ENCODE results near the gene PLA1A. TPM values are rescaled to one million over a fixed set of nuclear protein-coding genes. Genes with fewer than 3 reads are reported as not detected.

Gene PLA1A, protein sequence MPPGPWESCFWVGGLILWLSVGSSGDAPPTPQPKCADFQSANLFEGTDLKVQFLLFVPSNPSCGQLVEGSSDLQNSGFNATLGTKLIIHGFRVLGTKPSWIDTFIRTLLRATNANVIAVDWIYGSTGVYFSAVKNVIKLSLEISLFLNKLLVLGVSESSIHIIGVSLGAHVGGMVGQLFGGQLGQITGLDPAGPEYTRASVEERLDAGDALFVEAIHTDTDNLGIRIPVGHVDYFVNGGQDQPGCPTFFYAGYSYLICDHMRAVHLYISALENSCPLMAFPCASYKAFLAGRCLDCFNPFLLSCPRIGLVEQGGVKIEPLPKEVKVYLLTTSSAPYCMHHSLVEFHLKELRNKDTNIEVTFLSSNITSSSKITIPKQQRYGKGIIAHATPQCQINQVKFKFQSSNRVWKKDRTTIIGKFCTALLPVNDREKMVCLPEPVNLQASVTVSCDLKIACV
- 0.25 to 0.51 TPM (median 0.43 TPM) in 5 replicates for total RNA-seq (2022; extraction: Qiagen RNA extraction)

DNA sequence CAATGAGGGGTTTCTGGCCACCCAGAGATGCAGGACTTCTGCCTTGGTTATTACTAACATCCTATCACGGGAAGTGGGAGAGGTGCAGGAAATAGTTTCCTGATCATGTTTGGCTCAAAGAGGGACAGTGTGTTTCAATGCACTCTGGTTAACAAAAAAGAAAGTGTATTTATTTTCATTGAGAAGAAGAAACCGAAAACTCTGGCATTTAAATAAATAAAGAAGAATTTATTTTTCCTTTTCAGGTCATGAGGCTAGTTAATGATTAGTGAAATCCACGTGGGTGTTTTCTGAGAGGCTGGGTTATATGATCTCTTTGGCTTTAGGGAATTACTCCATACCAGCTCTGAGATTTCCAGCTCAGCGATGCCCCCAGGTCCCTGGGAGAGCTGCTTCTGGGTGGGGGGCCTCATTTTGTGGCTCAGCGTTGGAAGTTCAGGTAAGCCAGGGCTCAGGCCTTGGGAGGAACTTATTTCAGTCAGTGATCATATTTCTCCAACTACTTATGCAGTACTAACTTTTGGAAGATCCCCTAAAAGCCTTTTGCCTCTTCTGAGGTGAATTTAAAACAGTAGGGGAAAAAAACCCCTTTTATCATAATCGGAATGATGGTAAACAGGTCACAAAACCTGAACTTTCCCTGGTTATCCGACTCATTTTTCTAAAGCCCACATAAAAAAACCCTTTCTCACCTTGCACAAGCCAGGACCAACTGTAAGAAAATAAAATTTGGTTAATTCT is at the start of gene PLA1A:
TSS of gene PLA1A (plus strand) at position 338 of the 741 bp plus-strand sequence. CDS start at position 367, 29 bp downstream.

DNA sequence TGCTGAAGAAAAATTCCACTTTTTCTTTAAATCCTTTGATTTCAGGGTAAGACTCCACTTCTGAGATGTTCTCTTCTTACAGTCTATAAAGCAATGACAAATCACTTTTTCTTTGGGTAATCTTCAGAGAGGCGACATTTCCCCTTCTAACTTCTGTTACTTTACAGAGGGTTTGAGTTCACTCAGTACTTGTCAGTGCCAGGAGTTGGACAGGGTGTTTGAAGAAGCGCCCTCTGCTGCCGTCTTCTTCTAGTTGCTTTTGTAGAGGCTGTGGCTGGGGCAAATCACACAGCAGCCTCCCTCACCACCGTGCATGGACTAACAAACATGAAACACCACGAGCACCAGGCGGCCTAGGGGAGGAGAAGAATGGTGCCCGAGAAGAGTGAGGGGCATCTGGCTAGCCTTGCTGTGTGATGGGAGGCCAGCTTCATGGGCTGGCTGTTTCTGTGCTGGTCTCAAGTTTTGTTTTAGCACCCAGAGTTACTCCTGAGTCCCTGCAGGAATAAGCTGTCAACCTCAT is 38.2 kb upstream of the PLA1A start, which contains the start of gene CD80:
TSS of gene CD80 (minus strand) at position 174 of the 523 bp plus-strand sequence. CDS start 1,886 bp downstream, outside the sequence.

DNA sequence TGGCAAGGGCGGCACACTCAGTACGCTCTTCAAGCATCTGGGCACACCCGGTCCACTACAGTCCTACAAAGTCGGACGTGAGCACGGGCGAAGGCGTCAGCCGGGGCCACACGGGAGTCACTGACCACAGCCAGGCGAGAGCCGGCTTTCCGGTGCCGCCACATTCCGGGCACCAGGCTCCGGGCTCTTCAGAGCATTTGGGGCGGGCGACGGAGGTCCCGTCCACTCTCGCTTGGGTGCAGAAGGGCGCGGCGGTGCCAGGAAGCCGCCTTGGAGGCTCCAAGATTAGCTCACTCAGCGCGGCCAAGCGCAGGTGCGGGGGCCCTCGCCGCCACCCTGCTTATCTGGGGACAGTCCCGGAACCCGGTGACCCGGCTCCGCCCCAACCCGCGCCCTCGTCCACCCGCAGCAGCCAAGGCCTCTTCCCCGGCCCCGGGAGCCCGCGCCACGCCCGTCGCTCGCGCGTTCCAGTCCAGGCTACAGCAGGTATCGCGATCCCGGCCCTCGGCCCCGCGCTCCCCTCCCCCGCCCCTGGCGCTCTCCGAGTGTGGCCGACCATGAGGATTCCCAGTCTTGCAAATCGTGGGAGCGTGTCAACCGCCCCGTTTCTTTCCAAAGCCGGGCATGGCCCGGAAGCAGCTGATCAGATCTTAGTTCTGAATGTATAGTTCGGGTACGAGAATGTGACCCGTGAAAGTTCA is 18.2 kb upstream of the PLA1A start, which contains the start of gene ADPRH:
TSS of gene ADPRH (plus strand) at position 127 of the 701 bp plus-strand sequence. CDS start 2,678 bp downstream, outside the sequence.

DNA sequence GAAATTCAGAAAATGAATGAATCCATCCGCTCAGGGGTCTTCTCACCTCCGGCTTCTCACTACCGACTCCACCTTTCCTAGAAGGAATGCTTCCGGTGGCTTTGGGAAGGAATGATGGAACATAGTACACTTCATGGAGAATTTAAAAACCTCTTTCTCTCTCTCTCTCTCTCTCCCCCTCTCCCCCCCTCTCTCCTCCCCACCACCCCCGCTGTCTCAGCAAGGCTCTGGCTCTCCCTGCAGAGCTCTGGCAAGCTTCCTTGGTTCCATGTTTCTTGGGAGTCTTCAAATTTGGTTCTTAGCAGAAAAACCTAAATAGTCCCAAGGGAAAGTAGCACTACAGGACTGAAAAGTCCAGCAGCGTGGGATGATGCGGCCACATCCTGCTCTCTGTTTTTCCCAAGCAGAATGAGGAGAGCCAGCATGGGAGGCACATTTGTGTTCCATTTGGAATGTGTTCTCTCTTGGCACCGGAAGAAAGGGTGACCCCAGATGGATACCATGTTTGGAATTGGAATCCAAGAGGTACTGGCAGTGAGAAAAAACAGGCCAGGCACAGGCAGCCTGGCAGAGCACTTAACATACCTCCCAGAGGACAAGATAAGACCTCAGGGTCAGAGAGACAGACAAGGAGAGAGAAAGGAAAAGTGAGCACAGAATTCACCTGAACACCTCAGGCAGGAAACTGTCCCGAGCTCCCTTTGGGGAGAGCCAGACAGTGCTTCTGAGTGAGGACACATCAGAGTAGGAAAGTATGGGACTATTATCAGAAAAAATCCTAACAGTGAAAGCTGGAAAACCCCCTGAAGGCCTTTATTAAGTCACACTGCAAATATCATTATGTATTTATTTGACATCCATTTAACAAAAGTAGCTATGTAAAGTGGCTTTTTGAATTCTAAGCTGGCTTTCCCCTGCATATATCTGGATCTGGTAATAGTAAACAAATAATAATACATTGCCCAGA is 63.1 kb downstream of the PLA1A start, which contains the start of gene POPDC2:
TSS of gene POPDC2 (minus strand) at position 116 of the 967 bp plus-strand sequence. CDS start 166 bp downstream, outside the sequence.

DNA sequence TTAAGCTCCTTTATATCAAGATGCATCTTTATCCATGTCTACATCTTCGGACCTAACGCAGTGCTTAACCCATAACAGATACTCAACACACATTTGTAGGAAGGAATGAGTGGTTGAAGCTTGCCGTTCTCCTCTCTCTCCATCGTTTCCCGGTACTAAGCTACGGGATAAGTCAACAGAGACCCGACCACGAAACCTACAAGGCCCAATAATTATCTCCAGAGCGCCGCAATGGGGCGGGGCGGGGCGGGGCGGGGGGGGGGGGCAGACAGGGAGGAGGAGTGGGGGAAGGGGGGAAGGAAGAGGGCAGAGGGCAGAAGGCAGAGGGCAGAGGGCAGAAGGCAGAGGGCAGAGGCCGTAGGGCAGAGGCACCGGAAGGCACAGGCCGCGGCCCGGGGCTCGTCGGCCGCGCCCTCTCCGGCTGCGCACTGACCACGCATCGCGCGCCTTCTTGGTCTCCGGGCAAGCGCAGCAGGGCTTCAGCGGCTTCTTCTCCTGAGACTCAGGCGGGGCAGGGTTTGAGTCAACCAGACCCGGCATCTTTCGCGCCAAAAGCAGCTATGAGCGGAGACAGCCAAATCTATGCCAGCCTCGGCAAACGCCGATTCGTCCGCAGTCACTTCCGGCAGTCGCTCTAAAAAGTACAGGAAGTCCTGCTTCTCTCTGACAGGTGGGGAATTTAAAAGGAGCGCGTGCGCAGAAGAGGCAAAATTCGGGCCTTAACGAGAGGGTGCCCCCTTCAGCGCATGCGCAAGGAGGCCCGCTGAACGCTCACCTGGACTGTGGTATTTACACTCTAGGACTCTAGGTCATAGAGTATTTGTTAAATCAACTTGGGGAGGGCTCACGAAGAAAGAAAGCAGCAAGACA is 79.3 kb downstream of the PLA1A start, which contains the start of gene COX17:
TSS of gene COX17 (minus strand) at position 636 of the 870 bp plus-strand sequence. CDS start at position 540, 96 bp downstream.

Other genes starting within 250 kb of the PLA1A start
- 20.8 to 26.1 TPM (median 23.6 TPM) in 5 replicates for gene TMEM39A, start 134.3 kb upstream of the PLA1A start, total RNA-seq (2022; extraction: Qiagen RNA extraction)
- 7.1 to 10.7 TPM (median 9.1 TPM) in 5 replicates for gene POGLUT1, start 128.9 kb upstream of the PLA1A start, total RNA-seq (2022; extraction: Qiagen RNA extraction)
- 61.0 to 83.4 TPM (median 79.4 TPM) in 5 replicates for gene TIMMDC1, start 99.3 kb upstream of the PLA1A start, total RNA-seq (2022; extraction: Qiagen RNA extraction)
- gene CD80, start 38.3 kb upstream of the PLA1A start, total RNA-seq (2022; extraction: Qiagen RNA extraction): not detected in 5 replicates
- 2.8 to 3.2 TPM (median 3.0 TPM) in 5 replicates for gene ADPRH, start 18.4 kb upstream of the PLA1A start, total RNA-seq (2022; extraction: Qiagen RNA extraction)
- gene POPDC2, start 62.7 kb downstream of the PLA1A start, total RNA-seq (2022; extraction: Qiagen RNA extraction): 0.10 to 0.82 TPM (median 0.36 TPM) in 5 replicates
- 97.2 to 119 TPM (median 97.6 TPM) in 5 replicates for gene COX17, start 79.5 kb downstream of the PLA1A start, total RNA-seq (2022; extraction: Qiagen RNA extraction)
- 0.09 to 0.62 TPM (median 0.21 TPM) in 5 replicates for gene CFAP91, start 105.1 kb downstream of the PLA1A start, total RNA-seq (2022; extraction: Qiagen RNA extraction)
- not detected in 5 replicates for gene NR1I2, start 184.2 kb downstream of the PLA1A start, total RNA-seq (2022; extraction: Qiagen RNA extraction)

Data from A549 treated with Hydrocortisone at 1 μM for 4 hours (cell line).